Measurements from ENCODE around the gene TCHH. TPM values are rescaled to one million over a fixed set of nuclear protein-coding genes. Genes with fewer than 3 reads are reported as not detected.
"Not testable (repeated sequence)": the region's sequence is repeated elsewhere in the genome, so short reads cannot be mapped to it uniquely, and the experiment has no call there.

The TCHH gene
- total RNA-seq, 2 experiments from 2014 or later, result 0.05 TPM

- no peak for DNase-seq
- ChIA-PET POLR2A (interaction anchor here (0.7 kb wide), 1 partner anchor 72 kb away, joined by 4 read pairs; the partner anchor contains the start of gene S100A11), CTCF (interaction anchor here (0.7 to 2.5 kb wide), 5 partner anchors 56 to 350 kb away, joined by 3 to 9 read pairs (median 3); no protein-coding TSS in a partner anchor)
- Mint-ChIP-seq H3K27me3 (peaks cover 17% of the 10 kb centered on the region), H3K9me3 (peaks cover 4% of the 10 kb centered on the region), H3K27ac (no peak overlapping the region), H3K4me1 (peaks cover 7% of the 10 kb centered on the region), H3K36me3 (ENCODE audit: low read depth) (no peaks in the 10 kb centered on the region), H3K4me3 (no peak overlapping the region)
These were observed 5.8 kb downstream of the TCHH start for GRCh38 chr1:152109231-152109997.

- ChIA-PET CTCF (interaction anchor here (0.9 to 2.5 kb wide), 2 partner anchors 56 to 78 kb away, joined by 3 to 9 read pairs; no protein-coding TSS in a partner anchor), POLR2A (no interaction called here)
- no peaks in the 10 kb centered on the region for H3K36me3 Mint-ChIP-seq (ENCODE audit: low read depth)
- no peak for DNase-seq
- peaks cover 20% of the 10 kb centered on the region for H3K27me3 Mint-ChIP-seq
- no peak overlapping the region for H3K4me3 Mint-ChIP-seq
- peaks cover 4% of the 10 kb centered on the region for H3K9me3 Mint-ChIP-seq
- peaks cover 7% of the 10 kb centered on the region for H3K4me1 Mint-ChIP-seq
- H3K27ac Mint-ChIP-seq, result no peak overlapping the region
These were observed 6.4 kb downstream of the TCHH start for GRCh38 chr1:152108882-152109222.

- Mint-ChIP-seq H3K9me3 (peaks cover 4% of the 10 kb centered on the region), H3K27ac (peak overlapping the region; percentile 48), H3K27me3 (peaks cover 24% of the 10 kb centered on the region), H3K4me3 (peak overlapping the region; percentile 33), H3K36me3 (ENCODE audit: low read depth) (no peaks in the 10 kb centered on the region), H3K4me1 (peaks cover 7% of the 10 kb centered on the region)
- no peak for DNase-seq
- CTCF ChIA-PET, result interaction anchor here (0.9 to 2.5 kb wide), 2 partner anchors 55 to 79 kb away, joined by 3 to 9 read pairs; no protein-coding TSS in a partner anchor
- POLR2A ChIA-PET, result no interaction called here
These were observed 7.0 kb downstream of the TCHH start for GRCh38 chr1:152107984-152108881.

- H3K4me1 Mint-ChIP-seq, result peaks cover 7% of the 10 kb centered on the region
- POLR2A ChIA-PET, result no interaction called here
- peaks cover 4% of the 10 kb centered on the region for H3K9me3 Mint-ChIP-seq
- DNase-seq, result no peak
- no peaks in the 10 kb centered on the region for H3K36me3 Mint-ChIP-seq (ENCODE audit: low read depth)
- CTCF ChIA-PET, result no interaction called here
- H3K27ac Mint-ChIP-seq, result peak overlapping the region; percentile 16
- peaks cover 29% of the 10 kb centered on the region for H3K27me3 Mint-ChIP-seq
- no peak overlapping the region for H3K4me3 Mint-ChIP-seq
These were observed 7.9 kb downstream of the TCHH start for GRCh38 chr1:152107031-152107983.

GRCh38 chr1:152104854-152105253 lies 10.4 kb downstream of the TCHH start:
- peaks cover 7% of the 10 kb centered on the region for H3K4me1 Mint-ChIP-seq
- H3K27me3 Mint-ChIP-seq, result peaks cover 45% of the 10 kb centered on the region
- ChIA-PET POLR2A (no interaction called here), CTCF (no interaction called here)
- H3K4me3 Mint-ChIP-seq, result no peak overlapping the region
- H3K9me3 Mint-ChIP-seq, result peaks cover 4% of the 10 kb centered on the region
- H3K27ac Mint-ChIP-seq, result no peak overlapping the region
- DNase-seq, result no peak
- no peaks in the 10 kb centered on the region for H3K36me3 Mint-ChIP-seq (ENCODE audit: low read depth)

- peaks cover 60% of the 10 kb centered on the region for H3K27me3 Mint-ChIP-seq
- CTCF ChIA-PET, result no interaction called here
These were observed 18.3 kb downstream of the TCHH start for GRCh38 chr1:152096931-152097330.

GRCh38 chr1:152089014-152089674 lies 26.1 kb downstream of the TCHH start, which contains the start of gene TCHHL1:
Gene TCHHL1, minus strand, starts transcription at chr1:152089064. Its CDS starts 921 bp downstream, at chr1:152088143.
- ChIA-PET POLR2A (no interaction called here), CTCF (no interaction called here)
- Mint-ChIP-seq H3K9me3 (no peaks in the 10 kb centered on the region), H3K36me3 (ENCODE audit: low read depth) (no peaks in the 10 kb centered on the region), H3K27me3 (peaks cover 22% of the 10 kb centered on the region), H3K4me1 (no peaks in the 10 kb centered on the region), H3K4me3 (no peak within 1 kb of the TSS), H3K27ac (no peak within 1 kb of the TSS)
- DNase-seq, result no peak

More at GRCh38 chr1:152096931-152097330, 18.3 kb downstream of the TCHH start:
- no peaks in the 10 kb centered on the region for H3K36me3 Mint-ChIP-seq (ENCODE audit: low read depth)
- no peak overlapping the region for H3K4me3 Mint-ChIP-seq
- no peaks in the 10 kb centered on the region for H3K9me3 Mint-ChIP-seq
- POLR2A ChIA-PET, result no interaction called here
- H3K27ac Mint-ChIP-seq, result no peak overlapping the region
- no peak for DNase-seq
- no peaks in the 10 kb centered on the region for H3K4me1 Mint-ChIP-seq

GRCh38 chr1:152086760-152087159 lies 28.5 kb downstream of the TCHH start:
- H3K9me3 Mint-ChIP-seq, result no peaks in the 10 kb centered on the region
- ChIA-PET POLR2A (no interaction called here), CTCF (no interaction called here)
- no peak overlapping the region for H3K27ac Mint-ChIP-seq
- H3K4me3 Mint-ChIP-seq, result no peak overlapping the region
- H3K36me3 Mint-ChIP-seq (ENCODE audit: low read depth), result no peaks in the 10 kb centered on the region
- peaks cover 19% of the 10 kb centered on the region for H3K27me3 Mint-ChIP-seq
- no peaks in the 10 kb centered on the region for H3K4me1 Mint-ChIP-seq
- DNase-seq, result no peak

GRCh38 chr1:152084853-152085252 lies 30.4 kb downstream of the TCHH start:
- ChIA-PET CTCF (no interaction called here), POLR2A (no interaction called here)
- Mint-ChIP-seq H3K27me3 (peaks cover 9% of the 10 kb centered on the region), H3K4me1 (no peaks in the 10 kb centered on the region), H3K36me3 (ENCODE audit: low read depth) (no peaks in the 10 kb centered on the region), H3K9me3 (no peaks in the 10 kb centered on the region), H3K4me3 (no peak overlapping the region), H3K27ac (no peak overlapping the region)
- no peak for DNase-seq

GRCh38 chr1:152081026-152081425 lies 34.2 kb downstream of the TCHH start:
- H3K9me3 Mint-ChIP-seq; H3K27ac Mint-ChIP-seq; CTCF ChIA-PET; DNase-seq; H3K4me1 Mint-ChIP-seq; H3K4me3 Mint-ChIP-seq; H3K36me3 Mint-ChIP-seq (ENCODE audit: low read depth); POLR2A ChIA-PET: not testable (repeated sequence)
- peaks cover 19% of the 10 kb centered on the region for H3K27me3 Mint-ChIP-seq

GRCh38 chr1:152080494-152080893 lies 34.8 kb downstream of the TCHH start:
- H3K4me1 Mint-ChIP-seq; H3K27ac Mint-ChIP-seq; H3K4me3 Mint-ChIP-seq; POLR2A ChIA-PET; DNase-seq; H3K9me3 Mint-ChIP-seq; H3K36me3 Mint-ChIP-seq (ENCODE audit: low read depth); CTCF ChIA-PET: not testable (repeated sequence)
- H3K27me3 Mint-ChIP-seq, result peaks cover 22% of the 10 kb centered on the region

- ChIA-PET CTCF (no interaction called here), POLR2A (no interaction called here)
- peaks cover 27% of the 10 kb centered on the region for H3K27me3 Mint-ChIP-seq
These were observed 36.3 kb downstream of the TCHH start for GRCh38 chr1:152078831-152079441.

More at GRCh38 chr1:152078831-152079441, 36.3 kb downstream of the TCHH start:
- Mint-ChIP-seq H3K36me3 (ENCODE audit: low read depth) (no peaks in the 10 kb centered on the region), H3K27ac (no peak overlapping the region), H3K9me3 (no peaks in the 10 kb centered on the region), H3K4me1 (no peaks in the 10 kb centered on the region), H3K4me3 (no peak overlapping the region)
- no peak for DNase-seq
